Measurements from ENCODE around the gene USH1C. TPM values are rescaled to one million over a fixed set of nuclear protein-coding genes. Genes with fewer than 3 reads are reported as not detected.

The USH1C gene
- total RNA-seq, 1 experiment from 2014 or later = 101 TPM

DNA sequence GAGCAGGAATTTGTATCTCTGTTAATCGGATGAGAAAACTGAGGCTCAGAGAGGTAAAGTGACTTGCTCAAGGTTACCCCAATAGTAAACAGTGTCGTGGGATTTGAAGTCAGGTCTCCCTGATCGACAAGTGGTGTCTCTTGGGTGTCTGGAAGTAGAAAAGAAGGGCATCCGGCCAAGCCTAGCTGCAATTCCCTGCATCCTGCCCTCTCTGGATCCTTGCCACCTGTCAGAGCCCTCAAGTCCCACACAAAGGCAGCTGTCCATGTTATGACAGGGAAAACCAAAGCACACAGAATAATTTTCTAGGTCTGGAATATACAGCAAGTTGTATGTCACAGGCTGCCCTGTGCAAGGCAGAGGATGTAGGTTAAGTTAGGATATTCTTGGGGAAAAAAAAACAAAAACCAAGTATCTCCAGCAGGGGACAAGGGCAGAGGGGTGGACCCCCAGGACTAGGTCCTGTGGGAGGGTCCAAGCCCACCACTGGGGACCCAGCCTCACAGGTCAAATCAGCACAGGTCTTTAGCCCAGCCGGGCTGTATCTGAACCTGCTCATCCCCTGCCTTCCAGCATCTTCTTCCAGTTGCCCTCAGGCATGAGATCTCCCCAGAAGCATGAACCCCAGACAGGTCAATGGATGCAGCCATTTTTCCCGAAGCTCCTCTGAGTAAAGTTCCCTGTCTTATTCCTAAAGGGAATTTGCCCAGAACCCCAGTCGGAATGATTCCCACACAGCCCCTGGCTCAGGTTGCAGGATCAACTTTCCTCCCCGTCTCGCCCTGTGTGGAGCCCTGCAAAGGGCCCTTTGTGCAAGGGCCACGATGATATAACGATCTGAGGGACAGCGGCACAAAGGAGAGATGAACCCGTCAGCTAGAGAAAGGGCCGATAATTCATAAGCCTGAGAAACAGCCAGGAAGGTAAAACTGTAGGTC, 15.0 kb downstream of the USH1C start:
- TF ChIP-seq, protein P1, sequence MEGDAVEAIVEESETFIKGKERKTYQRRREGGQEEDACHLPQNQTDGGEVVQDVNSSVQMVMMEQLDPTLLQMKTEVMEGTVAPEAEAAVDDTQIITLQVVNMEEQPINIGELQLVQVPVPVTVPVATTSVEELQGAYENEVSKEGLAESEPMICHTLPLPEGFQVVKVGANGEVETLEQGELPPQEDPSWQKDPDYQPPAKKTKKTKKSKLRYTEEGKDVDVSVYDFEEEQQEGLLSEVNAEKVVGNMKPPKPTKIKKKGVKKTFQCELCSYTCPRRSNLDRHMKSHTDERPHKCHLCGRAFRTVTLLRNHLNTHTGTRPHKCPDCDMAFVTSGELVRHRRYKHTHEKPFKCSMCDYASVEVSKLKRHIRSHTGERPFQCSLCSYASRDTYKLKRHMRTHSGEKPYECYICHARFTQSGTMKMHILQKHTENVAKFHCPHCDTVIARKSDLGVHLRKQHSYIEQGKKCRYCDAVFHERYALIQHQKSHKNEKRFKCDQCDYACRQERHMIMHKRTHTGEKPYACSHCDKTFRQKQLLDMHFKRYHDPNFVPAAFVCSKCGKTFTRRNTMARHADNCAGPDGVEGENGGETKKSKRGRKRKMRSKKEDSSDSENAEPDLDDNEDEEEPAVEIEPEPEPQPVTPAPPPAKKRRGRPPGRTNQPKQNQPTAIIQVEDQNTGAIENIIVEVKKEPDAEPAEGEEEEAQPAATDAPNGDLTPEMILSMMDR (IDR thresholded peaks at IDR 0.05; ENCODE audit: insufficient read depth in 1 of 2, low read depth in 1 of 2, low read length in 1 of 2, severe bottlenecking in 1 of 2, unreplicated experiment in 1 of 2) = no peak
- H3K36me3 Mint-ChIP-seq (ENCODE audit: insufficient read depth, unreplicated experiment) = peaks cover 72% of the 10 kb centered on the region
- no TSS peak for BruUV-seq (replicated peaks)
- H3K9me3 Mint-ChIP-seq (ENCODE audit: unreplicated experiment) = no peaks in the 10 kb centered on the region
- no peak for DNase-seq
- H3K4me1 Mint-ChIP-seq (ENCODE audit: low read depth, unreplicated experiment) = peaks cover 22% of the 10 kb centered on the region
- peak overlapping the region; percentile 39 for H3K27ac Mint-ChIP-seq (ENCODE audit: unreplicated experiment)
- no peak overlapping the region for H3K4me3 Mint-ChIP-seq (ENCODE audit: unreplicated experiment)
- H3K27me3 Mint-ChIP-seq (ENCODE audit: insufficient read depth, unreplicated experiment) = no peaks in the 10 kb centered on the region
- H3K4me1 ChIP-seq = peaks cover 42% of the 10 kb centered on the region
- H3K9me3 ChIP-seq = no peaks in the 10 kb centered on the region
- no peak overlapping the region for H3K4me3 ChIP-seq (ENCODE audit: low read depth, low read length)
- ChIA-PET POLR2A (interaction anchor here (0.8 kb wide), 1 partner anchor 13 kb away, joined by 4 read pairs; no protein-coding TSS in a partner anchor), CTCF (interaction anchor here (1.2 kb wide), 1 partner anchor 145 kb away, joined by 15 read pairs; no protein-coding TSS in a partner anchor)
- no peaks in the 10 kb centered on the region for H3K27me3 ChIP-seq (replicated peaks; ENCODE audit: control insufficient read depth, insufficient read depth, low read length)
- H3K36me3 ChIP-seq (ENCODE audit: control insufficient read depth, insufficient read depth, low read length) = peaks cover 11% of the 10 kb centered on the region
- intact Hi-C loops (cut with micrococcal nuclease; ENCODE audit: unreplicated experiment) = loop anchor here (1.0 kb wide), 1 partner anchor 143 kb away; no protein-coding TSS in a partner anchor

DNA sequence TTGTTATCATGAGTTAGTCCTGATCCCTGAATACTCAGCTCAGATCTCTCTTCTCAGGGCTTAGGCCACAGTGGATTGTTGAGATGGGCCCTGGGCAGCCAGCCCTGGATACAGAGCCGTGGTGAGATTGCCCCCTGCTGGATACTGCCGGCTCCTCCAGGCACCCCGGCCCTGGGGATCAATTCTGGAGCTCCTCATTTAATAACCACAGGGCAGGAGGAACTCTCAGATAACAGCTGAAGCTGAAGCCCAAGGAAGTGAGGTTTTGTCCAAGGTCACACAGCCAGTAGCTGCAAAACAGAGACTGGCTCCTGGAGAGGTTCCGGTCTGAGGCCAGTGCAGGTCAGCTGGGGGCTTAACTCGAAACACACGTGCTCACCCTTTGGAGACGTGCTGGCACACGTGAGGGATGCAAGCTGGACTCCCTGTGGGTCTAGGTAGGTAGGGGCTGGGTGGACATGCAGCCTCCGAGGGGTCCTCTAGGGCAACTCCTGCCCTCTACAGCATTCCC, 16.0 kb downstream of the USH1C start:
- intact Hi-C loops (cut with micrococcal nuclease; ENCODE audit: unreplicated experiment) = loop anchor here (1.0 kb wide), 1 partner anchor 142 kb away; no protein-coding TSS in a partner anchor

DNA sequence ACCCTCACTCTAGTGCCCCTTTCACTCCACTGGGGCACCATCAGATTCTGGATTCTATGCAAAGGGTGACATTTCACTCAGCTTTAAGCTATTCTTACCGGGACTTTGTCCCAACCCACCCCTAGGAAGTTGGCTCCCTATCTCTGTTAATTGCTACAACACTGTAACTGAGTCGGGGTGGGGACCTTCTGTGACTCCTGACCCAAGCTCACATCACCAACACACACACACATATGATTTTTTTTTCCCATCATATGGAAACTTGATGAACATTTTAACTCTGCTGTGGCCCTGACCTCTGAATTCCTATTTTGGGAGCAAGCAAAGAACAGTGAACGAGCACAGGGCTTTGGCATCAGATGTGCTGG, 16.6 kb downstream of the USH1C start:
- Mint-ChIP-seq H3K9me3 (ENCODE audit: unreplicated experiment) (no peaks in the 10 kb centered on the region), H3K36me3 (ENCODE audit: insufficient read depth, unreplicated experiment) (peaks cover 81% of the 10 kb centered on the region), H3K27ac (ENCODE audit: unreplicated experiment) (no peak overlapping the region), H3K27me3 (ENCODE audit: insufficient read depth, unreplicated experiment) (no peaks in the 10 kb centered on the region), H3K4me1 (ENCODE audit: low read depth, unreplicated experiment) (peaks cover 12% of the 10 kb centered on the region), H3K4me3 (ENCODE audit: unreplicated experiment) (no peak overlapping the region)
- POLR2A ChIA-PET = no interaction called here
- H3K4me1 ChIP-seq = peaks cover 27% of the 10 kb centered on the region
- H3K27me3 ChIP-seq (replicated peaks; ENCODE audit: control insufficient read depth, insufficient read depth, low read length) = no peaks in the 10 kb centered on the region
- peaks cover 12% of the 10 kb centered on the region for H3K36me3 ChIP-seq (ENCODE audit: control insufficient read depth, insufficient read depth, low read length)
- TF ChIP-seq, protein P1 (IDR thresholded peaks at IDR 0.05; ENCODE audit: insufficient read depth in 1 of 2, low read depth in 1 of 2, low read length in 1 of 2, severe bottlenecking in 1 of 2, unreplicated experiment in 1 of 2) = no peak
- intact Hi-C loops (cut with micrococcal nuclease; ENCODE audit: unreplicated experiment) = no loop called here
- no peak for DNase-seq
- no peaks in the 10 kb centered on the region for H3K9me3 ChIP-seq
- H3K4me3 ChIP-seq (ENCODE audit: low read depth, low read length) = no peak overlapping the region
- CTCF ChIA-PET = interaction anchor here (0.5 to 1.7 kb wide), 13 partner anchors 8 to 442 kb away, joined by 3 to 15 read pairs (median 4); partner anchors contain the start of genes KCNJ11 and USH1C
- BruUV-seq (replicated peaks) = no TSS peak

More for the DNA sequence above, 16.0 kb downstream of the USH1C start:
- TF ChIP-seq, protein P1 (IDR thresholded peaks at IDR 0.05; ENCODE audit: insufficient read depth in 1 of 2, low read depth in 1 of 2, low read length in 1 of 2, severe bottlenecking in 1 of 2, unreplicated experiment in 1 of 2) = peak; percentile 55 to 78
- Histone ChIP-seq H3K4me3 (ENCODE audit: low read depth, low read length) (no peak overlapping the region), H3K36me3 (ENCODE audit: control insufficient read depth, insufficient read depth, low read length) (peaks cover 12% of the 10 kb centered on the region), H3K4me1 (peaks cover 33% of the 10 kb centered on the region), H3K27me3 (replicated peaks; ENCODE audit: control insufficient read depth, insufficient read depth, low read length) (no peaks in the 10 kb centered on the region), H3K9me3 (no peaks in the 10 kb centered on the region)
- no peaks in the 10 kb centered on the region for H3K27me3 Mint-ChIP-seq (ENCODE audit: insufficient read depth, unreplicated experiment)
- POLR2A ChIA-PET = interaction anchor here (0.8 kb wide), 1 partner anchor 14 kb away, joined by 4 read pairs; no protein-coding TSS in a partner anchor
- BruUV-seq (replicated peaks) = no TSS peak
- H3K27ac Mint-ChIP-seq (ENCODE audit: unreplicated experiment) = peak overlapping the region; percentile 39
- CTCF ChIA-PET = interaction anchor here (0.5 to 1.7 kb wide), 15 partner anchors 8 to 442 kb away, joined by 3 to 15 read pairs (median 4); partner anchors contain the start of genes KCNJ11 and USH1C
- H3K4me3 Mint-ChIP-seq (ENCODE audit: unreplicated experiment) = no peak overlapping the region
- H3K4me1 Mint-ChIP-seq (ENCODE audit: low read depth, unreplicated experiment) = peaks cover 17% of the 10 kb centered on the region
- no peaks in the 10 kb centered on the region for H3K9me3 Mint-ChIP-seq (ENCODE audit: unreplicated experiment)
- peak in 1 of 2 experiments; percentile 69 for DNase-seq
- H3K36me3 Mint-ChIP-seq (ENCODE audit: insufficient read depth, unreplicated experiment) = peaks cover 78% of the 10 kb centered on the region

Data from Caco-2 (cell line).